Measurements from ENCODE around the gene CPED1.
"Not testable (repeated sequence)": the region's sequence is repeated elsewhere in the genome, so short reads cannot be mapped to it uniquely, and the experiment has no call there.

Gene CPED1

GRCh38 chr7:120997882-120998474 is 9.5 kb downstream of the CPED1 start:
- no peak for DNase-seq

DNA sequence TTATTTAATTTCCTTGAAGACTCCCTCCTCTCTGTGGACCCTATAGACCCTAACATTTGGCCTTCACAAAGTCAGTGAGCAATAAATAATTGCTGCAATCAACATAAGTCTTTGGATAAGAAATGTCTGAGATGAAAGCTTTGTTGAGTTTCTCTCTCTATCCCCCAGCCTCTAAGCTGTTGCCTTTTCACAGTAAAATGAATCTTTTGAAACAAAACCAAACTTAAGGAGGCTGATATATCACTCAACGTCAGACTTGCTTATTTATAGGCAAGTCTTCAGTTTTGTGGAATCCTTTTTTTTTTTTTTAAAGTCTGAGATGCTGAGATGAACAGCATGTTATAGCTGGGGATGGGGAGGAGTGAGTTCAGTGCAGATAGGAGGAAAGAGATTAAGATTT is 10.0 kb downstream of the CPED1 start:
- DNase-seq: no peak

- no peak for DNase-seq
Measured at GRCh38 chr7:120998996-120999565, 10.6 kb downstream of the CPED1 start.

GRCh38 chr7:121000081-121000983 is 11.8 kb downstream of the CPED1 start:
- no peak for DNase-seq

DNA sequence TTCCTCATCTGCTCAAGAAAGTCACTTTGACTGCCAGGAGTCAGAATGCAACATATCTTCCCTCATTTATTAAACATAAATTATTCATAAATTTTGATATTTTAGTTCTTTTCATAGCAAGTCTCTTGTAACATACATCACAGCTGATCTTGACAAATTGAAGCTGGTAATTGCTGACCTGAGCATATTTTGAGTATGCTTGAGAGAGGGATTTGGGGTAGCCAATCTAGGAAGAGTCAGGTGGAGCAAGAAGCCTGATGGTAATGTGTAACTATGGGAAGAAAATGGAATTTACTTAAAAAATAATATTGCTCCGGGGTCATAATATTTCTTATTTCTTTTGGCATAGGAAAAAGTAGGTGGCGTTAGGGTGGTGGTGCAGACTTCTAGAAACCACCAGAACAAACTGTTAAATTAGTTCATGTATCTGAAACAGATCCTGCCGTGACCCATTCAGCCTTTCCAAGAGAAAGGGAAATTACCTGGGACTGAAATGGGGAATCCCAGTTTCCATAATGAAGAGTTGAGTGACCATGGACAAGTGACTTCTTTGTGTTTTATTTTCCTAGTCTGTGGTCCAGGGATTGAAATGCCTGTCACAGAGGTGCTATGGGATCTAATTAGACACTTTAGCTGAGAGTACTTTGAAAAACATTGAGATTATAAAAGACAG is 12.9 kb downstream of the CPED1 start:
- DNase-seq: no peak

- DNase-seq: no peak
Measured at GRCh38 chr7:121002048-121002756, 13.7 kb downstream of the CPED1 start.

DNA sequence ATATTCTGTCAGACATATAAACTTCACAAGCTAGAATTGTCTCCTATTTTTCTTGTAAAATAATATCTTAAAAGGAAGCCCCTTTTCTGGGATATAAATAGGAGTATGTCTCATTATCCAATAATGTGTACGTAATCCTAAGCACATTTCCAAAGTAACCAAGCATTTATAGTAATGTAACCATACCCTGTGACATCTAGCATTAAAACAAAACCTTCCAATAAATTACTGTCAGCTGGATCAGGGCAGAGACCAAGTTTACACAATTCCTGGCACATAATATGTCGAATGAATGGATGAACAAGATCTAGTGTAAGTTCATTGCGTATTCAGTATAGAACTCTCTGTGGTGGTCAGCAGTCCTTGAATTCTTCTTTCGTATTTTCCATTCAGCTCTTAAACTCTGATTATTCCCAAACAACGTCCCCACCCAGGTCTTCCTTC is 14.3 kb downstream of the CPED1 start:
- DNase-seq: no peak

DNA sequence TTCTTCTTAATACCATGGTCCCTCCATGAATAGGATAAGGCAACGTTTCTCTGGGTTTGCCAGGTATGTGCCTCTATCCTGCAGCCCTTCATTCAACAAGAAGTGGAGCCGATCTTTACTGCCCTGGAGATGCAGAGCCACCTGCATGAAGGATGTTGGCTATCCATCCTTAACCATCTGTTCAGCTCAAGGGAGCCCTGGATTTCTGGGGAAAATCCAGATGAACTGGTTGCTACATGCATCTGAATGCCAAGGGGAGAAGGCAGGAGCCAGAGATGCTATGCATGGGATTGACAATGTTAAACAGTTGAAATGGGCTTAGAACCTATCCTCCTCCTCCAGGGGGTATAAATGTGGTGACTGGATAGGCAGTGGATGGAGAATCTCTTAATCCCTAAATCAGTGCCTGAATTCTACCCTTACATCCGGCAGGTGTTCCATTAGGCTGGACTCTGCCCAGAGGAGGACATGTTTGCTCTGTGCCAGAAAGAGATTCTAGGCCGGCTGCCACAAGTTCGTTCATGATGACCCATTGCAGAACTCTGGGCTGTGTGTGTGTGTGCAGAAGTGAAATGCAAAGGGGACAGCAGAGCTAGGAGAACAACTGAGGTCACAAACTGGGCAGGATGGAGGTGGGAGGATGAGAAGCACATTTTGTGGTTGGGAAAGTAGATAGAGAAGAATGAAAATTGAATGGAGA is 15.6 kb downstream of the CPED1 start:
- DNase-seq: no peak

DNA sequence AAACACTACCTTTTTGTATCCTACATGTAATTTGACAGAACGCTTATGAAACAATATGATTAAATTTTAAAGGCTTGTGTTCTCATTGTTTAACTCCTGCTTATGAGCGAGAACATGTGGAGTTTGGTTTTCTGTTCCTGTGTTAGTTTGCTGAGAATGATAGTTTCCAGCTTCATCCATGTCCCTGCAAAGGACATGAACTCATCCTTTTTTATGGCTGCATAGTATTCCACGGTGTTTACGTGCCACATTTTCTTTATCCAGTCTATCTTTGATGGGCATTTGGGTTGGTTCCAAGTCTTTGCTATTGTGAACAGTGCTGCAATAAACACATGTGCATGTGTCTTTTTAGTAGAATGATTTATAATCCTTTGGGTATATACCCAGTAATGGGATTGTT is 16.5 kb downstream of the CPED1 start:
- DNase-seq: not testable (repeated sequence)

- DNase-seq: no peak
Measured at GRCh38 chr7:121005996-121006584, 17.6 kb downstream of the CPED1 start.

DNA sequence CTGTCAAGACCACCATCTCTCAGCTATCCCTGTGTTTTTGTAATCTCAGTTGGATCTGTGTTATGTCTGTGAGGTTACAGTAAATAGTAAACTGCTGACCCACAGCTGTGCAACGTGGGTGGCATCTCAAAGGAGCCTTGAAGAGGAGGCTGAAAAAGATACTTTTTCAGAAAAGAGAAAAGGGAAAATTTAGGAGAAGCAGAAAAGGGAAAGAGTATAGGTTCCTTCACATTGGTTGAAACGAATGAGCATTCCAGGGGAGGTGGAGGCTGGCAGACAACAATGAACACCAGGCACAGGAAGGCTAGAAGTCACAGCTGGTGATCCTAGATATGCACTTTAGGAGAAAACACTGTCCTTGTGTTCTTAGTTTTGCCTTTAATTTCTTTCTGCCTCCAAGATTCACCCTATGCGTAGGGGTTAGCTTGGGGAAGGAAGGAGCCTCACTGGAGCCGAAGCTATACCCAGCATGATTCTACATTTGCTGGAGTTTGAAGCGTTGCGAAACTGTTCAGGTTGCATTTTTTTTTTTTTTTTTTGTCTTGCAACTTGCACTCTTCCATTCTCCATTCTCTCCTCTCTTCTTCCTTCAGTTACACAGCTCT is 18.3 kb downstream of the CPED1 start:
- no peak for DNase-seq

GRCh38 chr7:121008816-121009215 is 20.3 kb downstream of the CPED1 start:
- DNase-seq: no peak

DNA sequence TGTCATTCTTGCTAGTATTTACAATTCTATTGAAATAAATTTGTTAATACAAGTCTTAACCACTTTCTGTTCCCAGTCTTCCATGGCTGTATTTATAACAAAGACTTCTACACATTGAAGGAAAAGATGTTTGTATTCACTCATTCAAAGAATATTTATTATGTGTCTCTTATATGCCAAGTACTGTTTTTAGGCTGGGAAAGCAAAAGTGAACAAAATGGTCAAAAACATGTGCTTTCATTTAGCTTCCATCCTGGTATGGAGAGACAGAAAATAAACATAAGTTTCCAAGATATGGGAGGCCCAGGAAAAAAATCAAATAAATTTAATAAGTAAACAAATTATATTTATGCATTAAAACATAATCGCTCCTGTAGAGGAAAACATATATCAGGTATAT is 22.9 kb downstream of the CPED1 start:
- no peak for DNase-seq

DNA sequence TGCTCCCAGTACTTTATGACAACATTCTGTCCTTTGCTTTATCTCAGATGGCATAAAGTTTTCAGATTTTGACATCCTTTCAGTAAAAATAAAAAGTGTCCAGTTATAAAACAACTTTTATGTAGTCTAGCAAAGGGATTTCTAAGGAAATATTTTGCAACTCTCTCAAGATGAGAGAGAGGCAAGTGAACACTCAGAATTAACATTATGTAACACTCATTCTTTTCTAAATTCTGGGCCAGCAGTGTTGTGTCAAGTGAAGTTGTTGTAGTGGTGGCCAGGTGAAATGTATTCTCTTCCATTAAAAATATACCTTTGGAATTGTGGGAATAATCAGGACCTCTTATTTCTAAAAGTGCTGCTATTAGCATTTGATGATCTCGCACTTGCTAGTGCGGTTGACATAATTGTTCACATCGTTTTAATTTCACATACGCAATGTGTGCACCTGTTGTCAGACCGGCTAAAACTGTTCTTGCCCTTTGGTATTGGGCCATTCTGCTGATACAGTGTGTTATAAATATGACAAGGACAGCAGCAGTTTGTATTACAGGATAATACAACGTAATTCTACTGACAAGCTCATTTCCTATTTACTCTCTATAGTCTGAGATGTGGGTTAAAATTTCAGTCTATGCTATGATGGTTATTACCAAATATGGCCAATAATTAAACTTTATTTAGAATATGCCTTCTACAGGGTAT is 23.8 kb downstream of the CPED1 start:
- no peak for DNase-seq

DNA sequence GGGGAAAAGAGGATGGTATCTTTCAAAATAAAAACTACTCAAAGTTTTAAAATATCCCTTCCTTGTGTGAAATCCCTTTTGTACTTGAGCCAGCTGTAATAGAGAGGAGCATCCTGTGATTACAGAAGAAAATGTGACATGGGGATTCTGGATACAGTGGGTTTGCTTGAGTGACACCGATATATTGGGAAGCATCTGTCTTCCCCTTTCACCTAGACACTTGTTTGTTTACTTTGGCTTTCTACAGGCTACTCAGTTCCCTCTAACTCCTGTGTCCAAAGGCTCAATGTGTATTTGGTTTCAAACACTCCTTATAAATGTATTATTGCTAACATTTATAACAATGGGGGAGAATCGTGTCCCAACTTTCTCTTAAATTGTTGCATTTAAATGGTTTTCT is 24.4 kb downstream of the CPED1 start:
- no peak for DNase-seq

GRCh38 chr7:121015560-121015959 is 27.0 kb downstream of the CPED1 start:
- no peak for DNase-seq

DNA sequence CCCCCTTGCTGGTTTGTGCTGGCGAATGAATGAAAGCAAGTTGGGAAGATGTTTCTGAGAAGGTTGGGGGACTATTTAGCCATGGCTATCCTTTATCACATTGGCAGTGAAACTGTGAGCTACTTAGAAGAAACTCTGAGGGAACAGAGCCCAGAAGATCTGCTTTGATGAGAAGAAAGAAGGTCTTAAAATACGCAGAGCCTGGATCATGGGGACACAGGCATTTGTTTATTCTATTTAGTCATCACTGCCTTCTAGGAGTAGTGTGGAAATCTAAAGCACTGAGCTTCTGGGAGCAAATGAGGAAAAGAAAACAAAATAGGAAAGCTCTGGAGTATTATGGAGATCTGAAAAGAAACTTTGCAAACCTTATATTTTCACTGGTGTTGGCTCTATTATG is 28.5 kb downstream of the CPED1 start:
- no peak for DNase-seq

DNA sequence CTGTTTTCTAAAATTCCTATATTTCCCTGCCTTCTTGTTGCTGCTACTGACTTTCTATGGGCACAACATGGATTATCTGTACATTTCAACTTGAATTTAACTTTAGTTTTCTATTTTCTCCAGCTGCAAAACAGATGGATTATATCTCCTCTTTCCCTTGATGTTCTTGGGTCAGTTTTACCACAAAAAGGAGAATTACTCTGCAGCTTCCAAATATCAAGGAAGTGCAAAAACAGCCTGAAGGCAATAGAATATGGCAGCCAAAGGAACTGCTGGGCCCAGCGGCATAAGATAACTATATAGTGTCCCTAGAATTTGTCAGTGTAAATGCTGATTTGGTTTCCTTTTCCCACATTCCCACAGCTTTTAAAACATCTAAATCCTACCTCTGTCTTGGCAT is 29.1 kb downstream of the CPED1 start:
- no peak for DNase-seq

DNA sequence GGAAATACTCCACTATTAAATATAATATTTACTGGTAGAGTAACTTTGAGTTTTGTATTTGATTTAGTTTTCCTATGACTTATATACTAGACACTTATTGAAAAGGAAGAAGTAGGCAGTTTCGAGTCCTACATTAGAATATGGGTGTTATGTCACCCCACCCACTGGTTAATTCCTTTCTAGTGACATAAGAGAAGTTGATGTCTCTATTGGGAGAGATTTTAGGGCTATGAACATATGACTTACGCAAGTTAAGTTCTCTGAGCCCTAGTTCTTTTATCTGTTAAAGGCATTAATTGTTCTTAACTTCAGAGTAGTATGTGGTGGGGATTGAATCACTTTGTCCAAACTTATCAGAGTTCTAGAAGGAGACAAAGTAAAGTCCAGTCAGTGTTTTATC is 30.5 kb downstream of the CPED1 start:
- no peak for DNase-seq

DNA sequence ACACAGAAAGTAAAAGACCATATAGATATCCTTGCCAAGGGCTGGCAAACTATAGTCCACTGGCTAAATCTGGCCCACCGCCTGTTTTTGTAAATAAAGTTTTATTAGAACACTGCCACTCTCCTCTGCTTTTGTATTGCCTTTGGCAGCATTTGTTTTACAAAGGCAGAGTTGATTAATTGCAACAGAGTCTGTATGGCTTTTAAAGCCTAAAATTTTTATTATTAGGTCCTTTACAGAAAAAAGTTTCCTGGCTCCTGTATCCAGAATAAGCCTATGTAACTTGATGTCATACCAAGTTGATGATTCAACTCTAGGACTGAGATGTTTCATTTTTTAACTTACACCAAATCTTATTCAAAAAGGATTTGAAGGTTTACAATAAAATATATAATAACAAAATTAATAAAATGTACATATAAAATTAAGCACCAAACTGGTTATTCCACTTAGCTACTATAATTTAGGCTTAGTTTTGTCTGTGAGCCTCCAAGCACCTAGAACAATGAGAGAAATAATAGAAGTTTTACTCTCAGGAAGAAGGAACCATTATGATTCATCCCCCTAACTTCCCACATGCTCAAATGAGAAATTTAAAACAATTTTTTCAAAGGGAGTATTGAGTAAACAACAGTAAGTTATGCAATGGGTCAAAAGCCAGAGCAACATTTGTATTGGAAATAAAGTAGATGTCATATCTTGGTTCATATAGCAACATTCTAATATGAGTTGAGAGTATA is 31.9 kb downstream of the CPED1 start:
- no peak for DNase-seq

Measured in stimulated activated CD8-positive, alpha-beta memory T cell treated with anti-CD3 and anti-CD28 coated beads, Interleukin-4, amount 100 ng/mL, for 48 hours (primary cell).